Measurements from ENCODE around the gene SEL1L2. TPM values are rescaled to one million over a fixed set of nuclear protein-coding genes. Genes with fewer than 3 reads are reported as not detected.

The SEL1L2 gene
- total RNA-seq, 2 experiments from 2014 or later, result not detected

DNA sequence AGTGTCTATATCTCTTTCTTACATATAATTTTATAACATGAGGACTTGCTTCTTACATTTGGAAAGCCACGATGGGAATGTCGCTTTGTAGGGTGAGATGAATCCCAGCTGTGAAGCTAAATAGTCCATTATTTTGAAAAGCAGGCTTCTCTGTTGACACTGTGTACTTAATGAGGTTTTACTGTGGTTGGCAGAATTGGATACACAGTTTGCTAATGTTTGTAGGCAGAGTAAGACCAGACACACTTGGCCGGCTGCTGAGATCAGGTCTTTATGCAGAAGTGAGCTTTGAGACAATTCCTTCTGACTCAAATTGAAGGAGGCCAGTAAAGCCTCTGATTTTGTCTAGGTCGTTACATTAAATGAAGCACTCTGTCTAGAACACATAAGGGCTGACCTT is 112.6 kb downstream of the SEL1L2 start:
- Mint-ChIP-seq H3K4me1 (ENCODE audit: low read depth) (no peaks in the 10 kb centered on the region), H3K4me3 (no peak overlapping the region), H3K27ac (no peak overlapping the region), H3K36me3 (ENCODE audit: low read depth) (no peaks in the 10 kb centered on the region), H3K27me3 (no peaks in the 10 kb centered on the region), H3K9me3 (no peaks in the 10 kb centered on the region)
- no peak for TF ChIP-seq CTCF (IDR thresholded peaks at IDR 0.05)
- intact Hi-C loops (cut with micrococcal nuclease), result no loop called here
- POLR2A ChIA-PET, result no interaction called here
- no peak for DNase-seq
- no peak for ATAC-seq
- CTCF ChIA-PET, result no interaction called here

GRCh38 chr20:13875265-13875811 is 115.1 kb downstream of the SEL1L2 start:
- intact Hi-C loops (cut with micrococcal nuclease), result no loop called here
- H3K36me3 Mint-ChIP-seq (ENCODE audit: low read depth), result no peaks in the 10 kb centered on the region
- ATAC-seq, result no peak
- no peaks in the 10 kb centered on the region for H3K27me3 Mint-ChIP-seq
- H3K4me1 Mint-ChIP-seq (ENCODE audit: low read depth), result no peaks in the 10 kb centered on the region
- ChIA-PET CTCF (no interaction called here), POLR2A (no interaction called here)
- DNase-seq, result no peak
- H3K9me3 Mint-ChIP-seq, result no peaks in the 10 kb centered on the region
- H3K4me3 Mint-ChIP-seq, result no peak overlapping the region
- TF ChIP-seq CTCF (IDR thresholded peaks at IDR 0.05), result no peak
- H3K27ac Mint-ChIP-seq, result no peak overlapping the region

DNA sequence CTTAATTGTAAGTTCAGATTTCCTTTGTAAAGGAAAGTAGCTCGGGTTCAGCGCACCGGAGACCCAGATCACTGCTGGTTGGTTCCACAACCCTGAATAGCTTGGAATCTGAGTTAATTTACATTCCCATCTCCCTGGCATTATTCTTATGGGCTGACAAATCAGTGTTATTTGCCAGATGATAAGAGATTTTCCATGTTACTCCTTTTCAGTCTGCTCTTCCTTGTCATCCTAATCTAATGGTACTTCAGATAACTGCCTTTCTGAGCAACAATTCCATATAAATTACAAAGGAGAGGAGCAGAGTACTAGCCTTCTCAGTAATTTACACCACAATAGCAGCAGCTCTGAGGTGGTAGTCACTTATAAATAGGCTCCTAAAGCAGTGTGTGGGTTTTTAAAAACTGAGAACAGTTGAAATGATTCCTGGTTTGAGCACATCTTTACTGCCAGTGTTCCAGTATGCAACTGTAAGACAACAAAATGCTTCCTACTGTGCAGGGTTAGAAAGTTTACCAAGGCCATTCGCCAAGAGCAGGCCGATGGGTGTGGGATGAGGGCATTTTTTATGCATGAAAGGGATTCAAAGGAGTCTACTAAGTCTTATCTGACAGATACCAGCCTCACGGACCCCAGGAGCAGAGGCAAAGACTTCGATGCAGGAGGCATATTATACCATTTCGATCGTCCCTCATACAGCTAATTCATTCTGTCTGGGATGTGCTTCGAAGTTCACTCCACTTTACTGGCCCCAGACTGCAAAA is 115.8 kb downstream of the SEL1L2 start:
- ATAC-seq (no peak), DNase-seq (no peak)
- H3K36me3 Mint-ChIP-seq (ENCODE audit: low read depth), result no peaks in the 10 kb centered on the region
- H3K4me3 Mint-ChIP-seq, result no peak overlapping the region
- H3K4me1 Mint-ChIP-seq (ENCODE audit: low read depth), result no peaks in the 10 kb centered on the region
- no peak overlapping the region for H3K27ac Mint-ChIP-seq
- ChIA-PET POLR2A (no interaction called here), CTCF (no interaction called here)
- intact Hi-C loops (cut with micrococcal nuclease), result no loop called here
- H3K27me3 Mint-ChIP-seq, result no peaks in the 10 kb centered on the region
- no peaks in the 10 kb centered on the region for H3K9me3 Mint-ChIP-seq
- TF ChIP-seq CTCF (IDR thresholded peaks at IDR 0.05), result no peak

DNA sequence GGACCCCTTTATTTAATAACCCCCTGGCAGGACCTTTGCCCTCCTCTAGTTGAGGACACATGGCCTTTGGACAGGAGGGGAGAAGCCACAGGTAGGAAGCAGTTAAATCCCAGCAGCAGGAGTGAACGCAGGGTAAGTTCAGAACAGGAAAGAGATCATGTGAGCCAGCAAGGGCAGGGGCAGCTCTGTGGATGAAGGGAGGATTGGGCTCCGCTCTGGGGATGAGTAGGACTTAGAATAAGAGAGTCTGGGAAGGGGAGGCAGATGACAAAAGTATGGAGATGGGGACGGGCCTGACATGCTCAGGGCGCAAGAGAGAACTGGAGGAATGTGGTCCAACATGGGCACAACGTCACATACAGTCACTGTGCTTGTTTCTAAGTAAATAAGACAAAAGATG is 116.6 kb downstream of the SEL1L2 start:
- ATAC-seq, result no peak
- intact Hi-C loops (cut with micrococcal nuclease), result no loop called here
- Mint-ChIP-seq H3K4me3 (no peak overlapping the region), H3K36me3 (ENCODE audit: low read depth) (no peaks in the 10 kb centered on the region), H3K27me3 (no peaks in the 10 kb centered on the region), H3K27ac (no peak overlapping the region), H3K9me3 (no peaks in the 10 kb centered on the region), H3K4me1 (ENCODE audit: low read depth) (no peaks in the 10 kb centered on the region)
- POLR2A ChIA-PET, result no interaction called here
- no peak for DNase-seq
- TF ChIP-seq CTCF (IDR thresholded peaks at IDR 0.05), result no peak
- CTCF ChIA-PET, result no interaction called here

DNA sequence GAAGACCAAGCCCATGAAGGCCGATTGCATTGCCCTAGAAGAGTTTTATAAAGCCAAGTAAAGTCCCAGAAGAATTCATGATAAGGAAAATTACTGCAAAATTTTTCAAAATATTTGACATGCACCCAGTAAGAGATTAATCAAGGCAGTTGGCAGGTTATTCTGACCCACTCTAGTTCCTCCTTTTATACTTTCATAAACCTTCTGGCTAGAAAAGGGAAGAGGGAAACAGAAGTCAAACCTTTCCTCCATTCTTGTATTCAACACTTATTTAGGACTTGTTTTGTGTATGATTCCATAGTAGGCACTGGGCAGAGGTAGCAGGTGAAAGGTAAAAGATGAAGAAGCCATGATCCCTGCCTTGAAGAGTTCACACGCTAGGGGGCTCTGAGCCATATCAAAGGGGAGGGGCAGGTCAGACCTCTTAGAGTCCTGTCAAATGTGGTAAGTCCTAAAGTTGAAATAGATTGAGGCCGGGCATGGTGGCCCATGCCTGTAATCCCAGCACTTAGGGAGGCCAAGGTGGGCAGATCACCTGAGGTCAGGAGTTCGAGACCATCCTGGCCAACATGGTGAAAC is 120.2 kb downstream of the SEL1L2 start:
- no peak overlapping the region for H3K27ac Mint-ChIP-seq
- H3K27me3 Mint-ChIP-seq, result no peaks in the 10 kb centered on the region
- H3K4me3 Mint-ChIP-seq, result no peak overlapping the region
- no peaks in the 10 kb centered on the region for H3K9me3 Mint-ChIP-seq
- POLR2A ChIA-PET, result no interaction called here
- H3K36me3 Mint-ChIP-seq (ENCODE audit: low read depth), result no peaks in the 10 kb centered on the region
- intact Hi-C loops (cut with micrococcal nuclease), result no loop called here
- CTCF ChIA-PET, result no interaction called here
- DNase-seq (no peak), ATAC-seq (no peak)
- H3K4me1 Mint-ChIP-seq (ENCODE audit: low read depth), result no peaks in the 10 kb centered on the region
- TF ChIP-seq CTCF (IDR thresholded peaks at IDR 0.05), result no peak

All from activated CD8-positive, alpha-beta T cell treated with anti-CD3 and anti-CD28 coated beads for 36 hours (primary cell).